DND-41 (cell line): Measurements from ENCODE around the gene GRAMD4.
A peak's percentile ranks its signal among the peaks of the same experiment; 100 is the strongest.

ENCODE experiments used
- ATAC-seq: fragments of 200-7000 bp; cut with Tn5 transposase; 3 replicates; pipeline ENCODE4 v1.9.1; 2021; ENCODE audit warnings: low read depth; ENCODE audit not compliant: insufficient read depth
- DNase-seq: peaks from one replicate; pipeline ENCODE4 v3.0.0-alpha.2; 2020
- H2AFZ ChIP-seq: 2 replicates; pipeline ENCODE4 v1.6.0; 2012; ENCODE audit warnings: low read depth, low read length
- H3K27ac ChIP-seq: 2 replicates; pipeline ENCODE4 v1.5.1; 2012; ENCODE audit warnings: low read length, inconsistent platforms
- H3K27me3 ChIP-seq: fragments of 200-600 bp; sonication (generic); 2 replicates; pipeline ENCODE4 v1.6.0; 2012; ENCODE audit warnings: low read length, mild to moderate bottlenecking, inconsistent platforms; ENCODE audit not compliant: insufficient read depth, poor library complexity
- H3K36me3 ChIP-seq: 2 replicates; pipeline ENCODE4 v1.5.1; 2012; ENCODE audit warnings: low read length, inconsistent platforms; ENCODE audit not compliant: insufficient read depth
- H3K4me1 ChIP-seq: 2 replicates; pipeline ENCODE4 v1.5.1; 2012; ENCODE audit warnings: mild to moderate bottlenecking, low read length; ENCODE audit not compliant: insufficient read depth
- H3K4me2 ChIP-seq: 2 replicates; pipeline ENCODE4 v1.6.0; 2012; ENCODE audit warnings: mild to moderate bottlenecking, moderate library complexity, low read length, inconsistent platforms; ENCODE audit not compliant: insufficient read depth
- H3K4me3 ChIP-seq, 2 experiments: fragments of 200-600 bp in 1 of 2; shearing (Covaris generic) in 1 of 2; 2 replicates each; pipeline ENCODE4 v1.5.1; 2012 to 2016; ENCODE audit warnings: inconsistent platforms in 2 of 2, low read length in 2 of 2, mild to moderate bottlenecking in 2 of 2, low read depth in 1 of 2, moderate library complexity in 1 of 2
- H3K79me2 ChIP-seq: 2 replicates; pipeline ENCODE4 v1.6.0; 2012; ENCODE audit warnings: low read length, inconsistent platforms; ENCODE audit not compliant: insufficient read depth
- H3K9ac ChIP-seq: 2 replicates; pipeline ENCODE4 v1.6.0; 2012; ENCODE audit warnings: low read depth, mild to moderate bottlenecking, inconsistent platforms, low read length, moderate library complexity
- H3K9me3 ChIP-seq: 2 replicates; pipeline ENCODE4 v1.5.1; 2012; ENCODE audit warnings: low read length, moderate library complexity, mild to moderate bottlenecking, inconsistent platforms; ENCODE audit not compliant: insufficient read depth, severe bottlenecking
- H4K20me1 ChIP-seq: 2 replicates; pipeline ENCODE4 v1.6.0; 2012; ENCODE audit warnings: low read length; ENCODE audit not compliant: insufficient read depth
- CTCF ChIP-seq: IDR thresholded peaks from 2 replicates; pipeline ENCODE4 v1.5.1; 2012; ENCODE audit warnings: borderline replicate concordance, low read length, moderate library complexity, mild to moderate bottlenecking; ENCODE audit not compliant: poor library complexity, severe bottlenecking; ENCODE audit errors: extremely low read depth
- EZH2 ChIP-seq: IDR thresholded peaks from 3 replicates; pipeline ENCODE4 v1.6.1; 2012; ENCODE audit warnings: borderline replicate concordance, low read depth, mild to moderate bottlenecking, moderate library complexity, low read length, inconsistent platforms; ENCODE audit not compliant: severe bottlenecking

Gene GRAMD4

GRCh38 chr22:46653596-46653995 lies 33.4 kb downstream of the GRAMD4 start:
- TF ChIP-seq EZH2 (no peak), CTCF (no peak)
- Histone ChIP-seq H3K4me3 (no peak overlapping the region), H3K79me2 (peaks cover 96% of the 10 kb centered on the region), H3K9me3 (no peaks in the 10 kb centered on the region), H3K4me2 (no peak overlapping the region), H3K27ac (peak overlapping the region; percentile 17; the same call in 1 of the 2 replicates), H4K20me1 (peaks cover 96% of the 10 kb centered on the region), H3K27me3 (no peaks in the 10 kb centered on the region), H3K4me1 (no peaks in the 10 kb centered on the region), H3K36me3 (peaks cover 91% of the 10 kb centered on the region), H2AFZ (no peak overlapping the region), H3K9ac (no peak overlapping the region)
- ATAC-seq (no peak), DNase-seq (no peak)

GRCh38 chr22:46654426-46654825 lies 34.2 kb downstream of the GRAMD4 start:
- Histone ChIP-seq H4K20me1 (peaks cover 96% of the 10 kb centered on the region), H3K4me3 (no peak overlapping the region), H3K4me1 (no peaks in the 10 kb centered on the region), H2AFZ (no peak overlapping the region), H3K27me3 (no peaks in the 10 kb centered on the region), H3K9ac (no peak overlapping the region), H3K4me2 (no peak overlapping the region), H3K27ac (peak overlapping the region; percentile 50; the same call in 1 of the 2 replicates), H3K36me3 (peaks cover 93% of the 10 kb centered on the region), H3K79me2 (peaks cover 96% of the 10 kb centered on the region), H3K9me3 (no peaks in the 10 kb centered on the region)
- no peak for ATAC-seq
- DNase-seq, result no peak
- TF ChIP-seq EZH2 (no peak), CTCF (no peak)

DNA sequence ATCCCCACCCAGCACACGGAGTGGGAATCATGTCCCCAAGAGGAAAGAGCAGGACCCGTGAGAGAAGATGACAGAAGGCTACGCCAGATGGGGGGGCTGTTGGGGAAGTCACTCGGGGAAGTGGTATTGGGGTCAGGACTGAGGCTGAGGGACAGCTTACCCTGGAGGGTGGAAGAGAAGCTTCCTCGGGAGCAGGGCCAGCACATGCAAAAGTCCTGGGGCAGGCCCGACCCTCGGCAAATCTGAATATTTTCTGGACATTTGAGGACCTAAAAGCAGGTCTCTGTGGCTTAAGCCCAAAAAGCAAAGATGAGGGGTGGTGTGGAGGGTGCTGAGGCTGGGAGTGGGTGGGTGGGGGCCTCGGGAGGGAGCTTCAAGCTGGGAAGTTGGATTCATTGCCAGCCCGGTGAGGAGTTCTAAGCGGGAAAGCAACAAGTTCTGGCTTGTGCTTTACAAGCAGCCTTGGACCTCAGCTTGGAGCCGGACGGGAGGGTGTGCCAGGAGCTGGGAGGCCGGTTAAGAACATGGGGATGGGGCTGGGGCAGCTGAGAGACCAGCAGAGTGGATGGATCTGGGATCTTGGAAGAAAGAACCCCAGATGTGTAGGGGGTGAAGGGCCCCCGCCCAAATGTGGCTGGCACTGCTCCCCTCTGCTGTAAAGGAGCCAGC lies 34.9 kb downstream of the GRAMD4 start:
- Histone ChIP-seq H2AFZ (no peak overlapping the region), H3K36me3 (peaks cover 94% of the 10 kb centered on the region), H3K9ac (no peak overlapping the region), H3K4me1 (no peaks in the 10 kb centered on the region), H4K20me1 (peaks cover 96% of the 10 kb centered on the region), H3K9me3 (no peaks in the 10 kb centered on the region), H3K27me3 (no peaks in the 10 kb centered on the region), H3K79me2 (peaks cover 94% of the 10 kb centered on the region), H3K4me2 (no peak overlapping the region), H3K4me3 (no peak overlapping the region), H3K27ac (peak overlapping the region; percentile 50; the same call in 1 of the 2 replicates)
- no peak for ATAC-seq
- DNase-seq, result no peak
- TF ChIP-seq EZH2 (no peak), CTCF (no peak)
